ENCODE data around the gene MKRN1.
"Not testable (repeated sequence)": the region's sequence is repeated elsewhere in the genome, so short reads cannot be mapped to it uniquely, and the experiment has no call there.

Gene MKRN1

DNA sequence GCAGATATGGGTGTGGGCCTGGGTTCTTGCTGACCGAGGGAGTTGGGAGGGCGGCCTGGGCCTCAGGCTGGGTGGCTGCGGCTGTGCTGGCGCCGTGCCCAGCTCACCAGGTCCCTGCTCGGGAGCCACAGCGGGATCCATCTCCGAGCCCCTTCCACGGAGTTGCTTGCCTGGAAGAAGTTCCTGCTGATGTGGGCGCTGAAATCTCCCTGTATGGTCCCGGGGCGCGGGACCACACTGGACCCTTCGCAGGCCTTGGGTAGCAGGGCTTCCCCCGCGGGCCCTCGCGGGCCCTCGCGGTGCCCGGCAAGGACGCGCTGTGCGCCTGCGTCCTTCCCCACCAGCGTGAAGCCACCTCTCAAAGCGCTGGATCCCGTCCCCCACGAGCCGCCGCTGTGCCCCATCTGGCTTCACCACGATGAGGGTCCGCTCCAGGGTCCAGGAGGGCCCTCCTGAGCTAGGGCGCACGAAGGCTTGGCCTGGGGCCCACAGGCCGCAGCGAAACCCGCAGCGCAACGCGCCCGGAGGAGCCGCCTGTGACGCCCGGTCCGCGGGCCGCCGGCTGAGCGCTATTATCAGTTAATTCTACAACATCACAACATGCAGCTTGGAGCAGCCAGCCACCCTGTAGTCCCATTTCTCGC is 43.9 kb downstream of the MKRN1 start:
- no peak for DNase-seq

DNA sequence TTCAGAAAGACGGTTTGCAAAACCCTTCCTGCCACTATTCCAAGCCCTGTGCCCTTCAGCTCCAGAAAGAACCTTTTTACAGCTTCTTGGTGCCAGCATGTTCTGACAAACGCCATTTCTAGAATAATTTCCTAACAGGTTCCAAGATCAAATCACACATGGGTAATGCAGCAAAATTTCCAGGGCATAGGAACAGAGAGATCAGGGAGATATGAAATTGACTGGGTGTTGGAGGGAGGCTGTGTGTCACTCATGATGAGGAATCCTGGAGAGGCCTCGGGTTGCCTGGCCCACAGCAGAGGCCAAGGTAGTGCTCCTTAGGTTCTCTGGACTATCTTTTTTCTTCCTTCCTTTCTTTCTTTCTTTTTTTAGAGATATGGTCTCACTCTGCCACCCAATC is 45.9 kb downstream of the MKRN1 start:
- DNase-seq, result no peak

DNA sequence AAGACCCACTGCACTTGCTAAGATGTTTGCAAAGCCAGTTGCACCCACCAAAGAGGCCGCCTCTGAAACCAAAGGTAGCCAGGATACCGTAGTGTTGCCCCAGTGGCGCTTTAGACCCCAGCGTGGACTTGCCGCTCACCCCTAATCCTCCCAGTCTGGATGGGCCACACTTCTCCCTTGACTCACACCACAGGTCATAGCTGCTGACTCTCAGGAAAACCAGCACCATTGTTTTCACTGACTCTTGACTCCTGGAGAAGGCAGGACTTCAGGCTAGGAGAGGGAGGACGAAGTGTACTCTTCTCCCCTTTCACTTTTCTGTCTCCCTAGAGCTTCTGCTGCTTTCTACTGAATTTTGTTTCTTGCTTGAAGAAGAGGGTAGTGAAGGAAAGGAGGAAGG is 53.2 kb downstream of the MKRN1 start:
- DNase-seq, result no peak

DNA sequence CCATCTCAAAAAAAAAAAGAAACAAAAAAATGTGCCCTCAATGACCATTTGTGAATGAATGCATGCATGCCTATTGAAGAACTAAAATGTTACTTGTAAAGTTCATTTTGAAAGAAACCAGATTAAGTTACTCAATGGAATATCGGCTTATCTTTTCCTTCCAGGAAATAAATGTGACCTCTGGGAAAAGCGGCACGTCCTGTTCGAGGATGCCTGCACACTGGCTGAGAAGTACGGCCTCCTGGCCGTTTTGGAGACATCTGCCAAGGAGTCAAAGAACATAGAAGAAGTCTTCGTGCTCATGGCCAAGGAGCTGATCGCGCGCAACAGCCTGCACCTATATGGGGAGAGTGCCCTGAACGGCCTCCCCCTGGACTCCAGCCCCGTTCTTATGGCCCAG is 53.6 kb downstream of the MKRN1 start:
- no peak for DNase-seq

- DNase-seq, result no peak
Measured at GRCh38 chr7:140423501-140423900, 55.8 kb downstream of the MKRN1 start.

DNA sequence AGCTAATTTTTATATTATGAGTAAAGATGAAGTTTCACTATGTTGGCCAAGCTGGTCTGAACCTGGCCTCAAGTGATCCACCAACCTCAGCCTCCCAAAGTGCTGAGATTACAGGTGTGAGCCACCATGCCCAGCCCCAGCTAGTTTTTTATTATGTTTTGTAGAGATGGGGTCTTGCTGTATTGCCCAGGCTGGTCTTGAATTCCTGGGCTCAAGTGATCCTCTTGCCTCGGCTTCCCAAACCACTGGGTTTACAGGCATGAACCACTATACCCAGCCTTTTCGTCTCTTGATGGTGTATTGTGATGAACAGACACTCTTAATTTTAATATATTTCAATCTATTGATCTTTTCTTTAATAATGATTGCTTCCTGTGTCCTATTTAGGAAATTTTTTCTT is 57.8 kb downstream of the MKRN1 start:
- DNase-seq, result no peak

GRCh38 chr7:140418653-140419052 is 60.7 kb downstream of the MKRN1 start:
- DNase-seq, result no peak

- DNase-seq, result not testable (repeated sequence)
Measured at GRCh38 chr7:140418156-140418472, 61.2 kb downstream of the MKRN1 start.

GRCh38 chr7:140417456-140418155 is 61.7 kb downstream of the MKRN1 start:
- no peak for DNase-seq

GRCh38 chr7:140416560-140416959 is 62.7 kb downstream of the MKRN1 start:
- DNase-seq, result no peak

DNA sequence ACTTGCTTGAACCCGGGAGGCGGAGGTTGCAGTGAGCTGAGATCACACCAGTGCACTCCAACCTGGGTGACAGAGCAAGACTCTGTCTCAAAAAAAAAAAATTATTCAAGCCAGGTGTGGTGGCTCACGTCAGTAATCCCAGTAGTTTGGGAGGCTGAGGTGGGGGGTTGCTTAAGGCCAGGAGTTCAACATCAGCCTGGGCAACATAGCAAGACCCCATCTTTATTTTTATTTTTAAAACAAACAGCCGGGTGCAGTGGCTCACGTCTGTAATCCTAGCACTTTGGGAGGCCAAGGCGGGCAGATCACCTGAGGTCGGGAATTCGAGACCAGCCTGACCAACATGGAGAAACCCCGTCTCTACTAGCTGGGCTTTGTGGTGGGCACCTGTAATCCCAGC is 63.5 kb downstream of the MKRN1 start:
- not testable (repeated sequence) for DNase-seq

DNA sequence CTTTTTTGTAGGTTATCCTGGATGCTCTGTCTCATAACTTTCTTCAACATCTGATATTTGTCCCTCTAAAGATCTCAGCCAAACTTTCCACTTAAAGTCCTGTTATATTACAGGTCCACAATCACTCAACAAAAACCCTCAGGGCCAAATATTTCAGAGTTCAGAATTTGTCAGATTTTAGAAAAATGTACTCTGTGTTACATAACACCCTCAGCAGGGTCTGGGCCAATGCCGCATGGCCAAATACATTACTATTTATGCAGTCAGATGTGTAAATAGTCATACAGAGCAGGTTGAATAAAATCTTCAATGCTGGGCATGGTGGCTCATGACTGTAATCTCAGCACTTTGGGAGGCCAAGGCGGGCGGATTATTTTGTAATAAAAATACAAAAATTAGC is 63.9 kb downstream of the MKRN1 start:
- no peak for DNase-seq

GRCh38 chr7:140404565-140405065 is 74.7 kb downstream of the MKRN1 start:
- DNase-seq, result no peak

DNA sequence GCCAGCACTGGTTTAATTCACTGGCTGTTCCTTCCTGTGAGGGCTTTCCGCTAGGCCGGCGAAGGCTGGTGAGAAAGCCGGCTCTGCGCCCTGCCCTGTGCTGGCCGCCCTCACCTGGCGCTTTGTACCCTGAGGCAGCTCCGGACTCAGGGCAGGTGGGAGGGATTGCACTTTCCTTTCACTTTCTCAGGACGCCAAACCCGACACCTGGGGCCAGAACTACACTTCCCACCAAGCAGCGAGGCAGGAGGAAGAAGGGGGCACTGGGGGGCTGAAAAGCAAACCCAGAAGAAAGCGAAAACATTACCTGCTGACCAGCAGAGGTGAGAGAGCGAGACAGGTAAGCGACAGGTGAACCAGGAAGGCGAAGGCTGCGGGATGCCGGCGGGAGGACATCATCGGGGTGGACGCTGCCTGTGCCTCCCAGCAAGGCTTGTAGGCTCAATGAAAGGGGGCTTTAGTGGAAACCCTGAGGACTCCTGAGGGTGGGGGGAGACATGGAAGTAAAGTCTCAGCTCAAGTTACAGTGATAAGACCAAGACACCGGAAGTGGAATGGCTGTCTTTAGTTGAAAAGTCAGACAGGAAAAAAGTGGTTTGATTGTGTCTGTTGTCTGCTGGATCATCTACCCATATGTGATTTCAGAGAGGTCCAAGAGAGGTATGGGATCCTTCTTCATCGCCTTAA is 75.3 kb downstream of the MKRN1 start, which contains the start of gene RAB19:
RAB19 (plus strand) TSS at position 181 of the 687 bp plus-strand sequence. CDS start 3,589 bp downstream, outside the sequence.
- DNase-seq, result no peak

Data from fibroblast of skin of back (primary cell).